Vagina (tissue), 2 donors: Measurements from ENCODE around the gene HRH1. TPM values are rescaled to one million over a fixed set of nuclear protein-coding genes. Genes with fewer than 3 reads are reported as not detected.

ENCODE experiments used
- DNase-seq, 2 donors: peaks; one replicate each; pipeline ENCODE4 v3.0.0-alpha.2; 2017; ENCODE audit errors: extremely low spot score in 2 of 2
- H3K27ac ChIP-seq: fragments of 200-600 bp; sonication (generic); one replicate; pipeline ENCODE4 v1.5.1; 2019
- H3K27me3 ChIP-seq: fragments of 200-600 bp; sonication (generic); one replicate; pipeline ENCODE4 v1.5.1; 2019
- H3K36me3 ChIP-seq, 2 donors: fragments of 200-600 bp; sonication (generic); one replicate each; pipeline ENCODE4 v1.5.1; 2017 to 2019
- H3K4me1 ChIP-seq: fragments of 200-600 bp; sonication (generic); one replicate; pipeline ENCODE4 v1.5.1; 2019
- H3K4me3 ChIP-seq, 2 donors: fragments of 200-600 bp; sonication (generic); 1 replicate in 1 of 2; 2 replicates in 1 of 2; pipeline ENCODE4 v1.5.1; 2016 to 2019
- H3K9me3 ChIP-seq: fragments of 200-600 bp; sonication (generic); one replicate; pipeline ENCODE4 v1.5.1; 2019
- CTCF ChIP-seq, 3 experiments: fragments of 450-650 bp in 2 of 3; fragments of 200-600 bp in 1 of 3; sonication (generic) in 1 of 3; IDR thresholded peaks; one replicate each; pipeline ENCODE4 v1.5.1; 2017 to 2019; ENCODE audit warnings: antibody characterized with exemption in 3 of 3, mild to moderate bottlenecking in 2 of 3, moderate library complexity in 2 of 3
- POLR2A ChIP-seq, 2 donors: fragments of 450-650 bp; IDR thresholded peaks; one replicate each; pipeline ENCODE4 v1.6.1; 2017; ENCODE audit warnings: antibody characterized with exemption in 2 of 2, mild to moderate bottlenecking in 2 of 2, moderate library complexity in 2 of 2
- POLR2AphosphoS5 ChIP-seq, 2 donors: sonication (generic); formaldehyde crosslinking; IDR thresholded peaks; one replicate each; pipeline ENCODE4 v1.9.0; 2017; ENCODE audit warnings: antibody characterized with exemption in 2 of 2, mild to moderate bottlenecking in 2 of 2, low read depth in 1 of 2; ENCODE audit not compliant: insufficient read depth in 1 of 2
- intact Hi-C: fragments of 100-400 bp; cut with DNase I; formaldehyde crosslinking; loops from one replicate; pipeline ENCODE4 v1.15.1; 2023
- total RNA-seq: library from RNA; depleted of rRNA; stranded (reverse); fragments of >200 nt; gene quantifications from one replicate; pipeline ENCODE4 v1.2.3, GENCODE V29; 2016

Gene HRH1
- total RNA-seq, 1 donor from 2014 or later: 9.3 TPM

- H3K4me1 ChIP-seq: peaks cover 18% of the 10 kb centered on the region
These were observed 2.0 kb upstream of the HRH1 start for GRCh38 chr3:11152301-11152700.

DNA sequence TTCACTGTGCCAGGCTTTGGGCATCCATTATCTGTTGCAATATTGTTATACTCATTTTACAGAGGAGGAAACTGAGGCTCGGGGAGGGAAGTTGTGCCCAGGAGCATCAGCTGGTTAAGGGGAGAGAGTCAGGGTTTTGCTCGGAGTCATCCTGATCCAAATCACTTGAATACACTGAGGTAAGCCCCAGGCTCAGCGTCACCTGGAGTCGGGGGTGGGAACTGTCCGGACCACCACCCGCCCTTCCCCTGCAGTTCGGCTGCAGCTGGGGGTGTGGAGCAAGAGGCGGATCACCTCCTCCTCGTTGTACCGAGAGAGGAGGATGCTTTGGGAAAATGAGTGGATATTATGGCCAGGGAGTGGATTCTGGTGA is 646 bp downstream of the HRH1 start:
- Histone ChIP-seq H3K27ac (peak overlapping the region; percentile 86), H3K4me3 (peak overlapping the region; percentile 58 to 64), H3K36me3 (no peaks in the 10 kb centered on the region), H3K9me3 (no peaks in the 10 kb centered on the region), H3K4me1 (peaks cover 33% of the 10 kb centered on the region), H3K27me3 (no peaks in the 10 kb centered on the region)
- TF ChIP-seq POLR2AphosphoS5 (IDR thresholded peaks at IDR 0.05; ENCODE audit: insufficient read depth in 1 of 2, low read depth in 1 of 2) (peak in 1 of 2 donors; percentile 58), POLR2A (IDR thresholded peaks at IDR 0.05) (no peak)
- intact Hi-C loops: loop anchor here (10.0 kb wide), 1 partner anchor 180 kb away; no protein-coding TSS in a partner anchor
- no peak for DNase-seq

More at GRCh38 chr3:11152301-11152700, 2.0 kb upstream of the HRH1 start:
- no peak overlapping the region for H3K4me3 ChIP-seq
- no peak for TF ChIP-seq POLR2A (IDR thresholded peaks at IDR 0.05)
- TF ChIP-seq CTCF (IDR thresholded peaks at IDR 0.05): no peak
- TF ChIP-seq POLR2AphosphoS5 (IDR thresholded peaks at IDR 0.05; ENCODE audit: insufficient read depth in 1 of 2, low read depth in 1 of 2): no peak
- no peaks in the 10 kb centered on the region for H3K36me3 ChIP-seq
- no peak for DNase-seq
- H3K9me3 ChIP-seq: no peaks in the 10 kb centered on the region
- H3K27me3 ChIP-seq: no peaks in the 10 kb centered on the region
- H3K27ac ChIP-seq: no peak overlapping the region
- intact Hi-C loops: loop anchor here (10.0 kb wide), 1 partner anchor 182 kb away; no protein-coding TSS in a partner anchor

DNA sequence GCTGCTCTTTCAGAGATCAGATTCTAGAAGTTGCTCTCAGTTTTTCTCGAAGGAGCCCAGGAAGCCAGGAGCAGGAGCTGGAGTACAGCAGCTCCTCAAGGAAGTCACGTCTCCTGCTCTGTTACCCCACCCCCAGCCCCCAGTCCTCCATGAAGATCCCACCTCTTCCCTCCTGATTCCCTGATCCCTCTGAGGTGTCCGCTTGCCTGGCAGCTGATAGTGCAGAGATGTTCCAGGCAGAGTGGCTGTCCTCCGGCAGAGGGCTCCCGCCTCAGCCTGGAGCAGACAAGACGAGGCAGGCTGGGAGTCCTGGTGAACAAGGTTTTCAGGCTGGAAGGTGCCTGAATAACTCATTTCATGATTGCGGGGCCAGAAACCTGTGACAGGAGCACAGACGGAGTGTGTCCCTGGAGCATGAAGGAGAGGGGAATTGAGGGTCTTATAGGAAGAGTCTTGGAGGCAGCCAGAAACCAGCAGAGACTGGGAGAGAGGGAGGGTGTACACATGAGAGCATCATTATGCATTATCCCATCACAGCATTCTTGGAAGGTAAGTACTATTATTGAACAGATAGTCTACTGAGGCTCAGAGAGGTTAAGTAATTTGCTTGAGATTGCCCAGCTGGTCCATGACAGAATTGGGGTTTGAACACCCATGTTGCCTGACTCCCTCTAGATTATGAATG is 1.2 kb downstream of the HRH1 start:
- TF ChIP-seq CTCF (IDR thresholded peaks at IDR 0.05) (peak in 2 of 3 experiments; percentile 46 to 66), POLR2AphosphoS5 (IDR thresholded peaks at IDR 0.05; ENCODE audit: insufficient read depth in 1 of 2, low read depth in 1 of 2) (no peak)
- peak in 1 of 2 donors; percentile 94 for DNase-seq
- no peaks in the 10 kb centered on the region for H3K9me3 ChIP-seq
- peak overlapping the region; percentile 86 for H3K27ac ChIP-seq
- no peaks in the 10 kb centered on the region for H3K27me3 ChIP-seq
- no peaks in the 10 kb centered on the region for H3K36me3 ChIP-seq
- peak overlapping the region; percentile 58 to 64 for H3K4me3 ChIP-seq
- peaks cover 38% of the 10 kb centered on the region for H3K4me1 ChIP-seq
- intact Hi-C loops: loop anchor here (10.0 kb wide), 1 partner anchor 179 kb away; no protein-coding TSS in a partner anchor

DNA sequence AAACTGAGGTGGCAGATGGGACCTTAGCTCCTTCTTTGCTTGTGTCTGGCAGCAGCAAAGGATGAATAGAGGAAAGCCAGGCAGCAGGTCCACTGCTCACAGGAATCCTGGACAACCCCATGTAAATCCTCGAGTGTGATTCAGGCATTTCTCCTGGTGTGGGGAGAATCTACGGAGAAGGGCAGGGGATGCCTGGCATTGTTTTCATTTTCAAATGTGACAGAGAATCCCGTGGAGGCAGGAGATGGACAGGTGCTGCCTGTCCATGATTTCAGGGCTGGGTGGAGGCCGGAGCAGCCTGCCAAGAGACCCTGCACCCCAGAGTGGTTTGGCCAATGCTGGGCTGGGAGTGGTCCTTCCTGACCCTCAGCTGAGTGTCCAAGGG is 1.7 kb downstream of the HRH1 start:
- H3K4me3 ChIP-seq: peak overlapping the region; percentile 58 to 64
- no peak for DNase-seq
- TF ChIP-seq POLR2AphosphoS5 (IDR thresholded peaks at IDR 0.05; ENCODE audit: insufficient read depth in 1 of 2, low read depth in 1 of 2): no peak
- TF ChIP-seq POLR2A (IDR thresholded peaks at IDR 0.05): no peak
- TF ChIP-seq CTCF (IDR thresholded peaks at IDR 0.05): no peak
- peak overlapping the region; percentile 64 for H3K27ac ChIP-seq
- no peaks in the 10 kb centered on the region for H3K9me3 ChIP-seq
- H3K4me1 ChIP-seq: peaks cover 38% of the 10 kb centered on the region
- H3K36me3 ChIP-seq: no peaks in the 10 kb centered on the region
- intact Hi-C loops: loop anchor here (10.0 kb wide), 1 partner anchor 179 kb away; no protein-coding TSS in a partner anchor
- no peaks in the 10 kb centered on the region for H3K27me3 ChIP-seq

DNA sequence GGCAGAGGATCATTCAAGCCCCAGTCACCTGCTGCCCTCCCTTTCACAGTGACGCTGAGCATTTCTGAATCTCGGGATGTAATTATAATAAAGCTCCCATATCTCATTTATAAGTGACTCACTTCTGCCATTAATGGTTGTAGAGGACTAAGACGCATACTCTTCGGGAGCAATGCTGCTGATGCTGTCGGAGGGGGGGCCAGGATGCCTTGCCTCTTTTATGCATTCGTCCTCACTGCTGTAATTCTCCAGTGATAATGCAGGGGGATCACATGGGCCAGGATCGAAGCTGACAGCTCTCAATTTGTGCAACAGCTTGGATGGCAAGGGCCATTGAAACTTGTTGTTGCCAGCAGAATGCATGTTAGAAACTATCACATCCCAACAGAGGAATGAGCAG is 3.1 kb downstream of the HRH1 start:
- no peak overlapping the region for H3K4me3 ChIP-seq
- no peaks in the 10 kb centered on the region for H3K9me3 ChIP-seq
- peaks cover 38% of the 10 kb centered on the region for H3K4me1 ChIP-seq
- no peaks in the 10 kb centered on the region for H3K27me3 ChIP-seq
- intact Hi-C loops: loop anchor here (10.0 kb wide), 1 partner anchor 177 kb away; no protein-coding TSS in a partner anchor
- no peak overlapping the region for H3K27ac ChIP-seq
- H3K36me3 ChIP-seq: no peaks in the 10 kb centered on the region
- TF ChIP-seq CTCF (IDR thresholded peaks at IDR 0.05) (no peak), POLR2A (IDR thresholded peaks at IDR 0.05) (no peak), POLR2AphosphoS5 (IDR thresholded peaks at IDR 0.05; ENCODE audit: insufficient read depth in 1 of 2, low read depth in 1 of 2) (no peak)
- no peak for DNase-seq
